Pancreas (tissue), 10 donors: ENCODE results near the gene PRKD3. TPM values are rescaled to one million over a fixed set of nuclear protein-coding genes. Genes with fewer than 3 reads are reported as not detected.

Source experiments
- ATAC-seq, 4 donors: fragments of 200-7000 bp; cut with Tn5 transposase; one replicate each; pipeline versions ENCODE4 v1.8.0 to v1.9.1; 2020; ENCODE audit warnings: mild to moderate bottlenecking in 4 of 4, moderate library complexity in 4 of 4
- DNase-seq, 6 donors: peaks; one replicate each; pipeline ENCODE4 v3.0.0-alpha.2; 2020
- FAIRE-seq: peaks from 2 replicates; lab custom pipeline; 2012; peaks lifted over from hg19 to GRCh38; lab: Jason Lieb, UNC
- H3K27ac ChIP-seq, 4 donors: fragments of 200-600 bp; sonication (generic); 1 replicate in 3 of 4; 2 replicates in 1 of 4; pipeline versions ENCODE4 v1.5.0 to v1.8.0; 2020
- H3K27me3 ChIP-seq, 4 donors: fragments of 200-600 bp; one replicate each; pipeline ENCODE4 v1.8.0; 2021
- H3K36me3 ChIP-seq, 3 donors: fragments of 200-600 bp; sonication (generic) in 1 of 3; one replicate each; pipeline versions ENCODE4 v1.5.0 to v1.8.0; 2020 to 2021
- H3K4me1 ChIP-seq, 3 donors: fragments of 200-600 bp; one replicate each; pipeline ENCODE4 v1.8.0; 2021
- H3K4me3 ChIP-seq, 4 donors: fragments of 200-600 bp; sonication (generic) in 2 of 4; one replicate each; pipeline versions ENCODE4 v1.5.0 to v1.8.0; 2020 to 2021
- H3K9me3 ChIP-seq, 4 donors: fragments of 200-600 bp; one replicate each; pipeline ENCODE4 v1.8.0; 2021
- CTCF ChIP-seq, 4 donors: fragments of 200-600 bp; sonication (generic) in 3 of 4; IDR thresholded peaks; one replicate each; pipeline versions ENCODE4 v1.5.0 to v1.8.0; 2021; ENCODE audit warnings: antibody characterized with exemption in 4 of 4
- WGBS, 2 donors: extraction: QIAGEN DNeasy Blood & Tissue Kit; methylation state at CpG; one replicate each; pipeline ENCODE4 v1.1.7; 2013; 5-methylcytosine and 5-hydroxymethylcytosine counted together
- intact Hi-C, 3 donors: fragments of 100-400 bp; cut with DNase I; formaldehyde crosslinking; loops; one replicate each; pipeline versions ENCODE4 v1.11.1 to v1.14.2; 2022
- polyA plus RNA-seq, 2 donors: library from polyadenylated mRNA; stranded (reverse); fragments of 200-250 nt; gene quantifications; one replicate each; pipeline ENCODE4 v1.2.3, GENCODE V29; 2013
- total RNA-seq, 6 donors: library from RNA; stranded (reverse); fragmentation: NEBNext Ultra II Directional in 4 of 6; extraction: Animal tissue kit (Norgen Biotek cat#: 25700) in 4 of 6; gene quantifications; one replicate each; pipeline versions ENCODE4 v1.2.1 to v1.2.4, GENCODE V29; 2021 to 2023
- donor health status: healthy with polysubstance abuse.
- donor health status: DM: no; HTN: no; CAD: no; lungs with moderate emphysema.
- donor health status: DM: no; HTN: no; CAD: no.
- donor health status: control.
- donor health status: control.
- donor health status: Bipolar disorder and iron deficiency.
- donor health status: DM: yes; HTN: yes; CAD: no.
- donor health status: DM: no; HTN: no; CAD: no.
- donor health status: DM: no; HTN: no; CAD: no.
- donor health status: DM: yes; HTN: yes; CAD: no.

Gene PRKD3
- total and polyA plus RNA-seq, 8 donors, result 4.1 to 17.2 (median 8.0) TPM

- no peak for FAIRE-seq
- Histone ChIP-seq H3K36me3 (no peaks in the 10 kb centered on the region), H3K4me3 (no peak overlapping the region), H3K27ac (no peak overlapping the region), H3K9me3 (no peaks in the 10 kb centered on the region), H3K4me1 (no peaks in the 10 kb centered on the region), H3K27me3 (no peaks in the 10 kb centered on the region)
- 85 to 92% methylated on average over 3 of the region's 3 CpGs for WGBS, 2 donors
- ATAC-seq, result no peak
- no peak for DNase-seq
- intact Hi-C loops, result no loop called here
- no peak for TF ChIP-seq CTCF (IDR thresholded peaks at IDR 0.05)
These were observed 33.8 kb upstream of the PRKD3 start for GRCh38 chr2:37358466-37358865.

GRCh38 chr2:37357530-37357929, 32.9 kb upstream of the PRKD3 start:
- no peaks in the 10 kb centered on the region for H3K27me3 ChIP-seq

GRCh38 chr2:37357069-37357468, 32.4 kb upstream of the PRKD3 start:
- H3K27me3 ChIP-seq, result no peaks in the 10 kb centered on the region
- intact Hi-C loops, result no loop called here
- ATAC-seq (no peak), DNase-seq (no peak), FAIRE-seq (no peak)
- no peaks in the 10 kb centered on the region for H3K36me3 ChIP-seq
- 88 to 94% methylated on average over 1 of the region's 1 CpG for WGBS, 2 donors
- no peaks in the 10 kb centered on the region for H3K4me1 ChIP-seq
- no peak for TF ChIP-seq CTCF (IDR thresholded peaks at IDR 0.05)
- no peaks in the 10 kb centered on the region for H3K9me3 ChIP-seq
- no peak overlapping the region for H3K27ac ChIP-seq
- no peak overlapping the region for H3K4me3 ChIP-seq

More at GRCh38 chr2:37357530-37357929, 32.9 kb upstream of the PRKD3 start:
- no peak for ATAC-seq
- no peaks in the 10 kb centered on the region for H3K4me1 ChIP-seq
- no peak overlapping the region for H3K27ac ChIP-seq
- H3K4me3 ChIP-seq, result no peak overlapping the region
- no peaks in the 10 kb centered on the region for H3K36me3 ChIP-seq
- intact Hi-C loops, result no loop called here
- no peak for TF ChIP-seq CTCF (IDR thresholded peaks at IDR 0.05)
- DNase-seq, result no peak
- H3K9me3 ChIP-seq, result no peaks in the 10 kb centered on the region
- FAIRE-seq, result no peak
- 75% methylated on average over 4 of the region's 4 CpGs for WGBS, 2 donors

GRCh38 chr2:37356299-37356698, 31.7 kb upstream of the PRKD3 start:
- WGBS, 2 donors, result 50 to 59% methylated on average over 6 of the region's 6 CpGs
- intact Hi-C loops, result no loop called here
- FAIRE-seq, result no peak

More at GRCh38 chr2:37356299-37356698, 31.7 kb upstream of the PRKD3 start:
- Histone ChIP-seq H3K36me3 (no peaks in the 10 kb centered on the region), H3K4me3 (no peak overlapping the region), H3K9me3 (no peaks in the 10 kb centered on the region), H3K27ac (no peak overlapping the region), H3K27me3 (no peaks in the 10 kb centered on the region), H3K4me1 (no peaks in the 10 kb centered on the region)
- ATAC-seq (no peak), DNase-seq (no peak)
- no peak for TF ChIP-seq CTCF (IDR thresholded peaks at IDR 0.05)
